Sigmoid colon (tissue), 7 donors: ENCODE measurements around the gene SLC6A6. TPM values are rescaled to one million over a fixed set of nuclear protein-coding genes. Genes with fewer than 3 reads are reported as not detected.
A peak's percentile ranks its signal among the peaks of the same experiment; 100 is the strongest.

Source experiments
- DNase-seq: peaks from one replicate; pipeline ENCODE4 v3.0.0-alpha.2; 2019
- H3K27ac ChIP-seq, 4 donors: fragments of 200-600 bp; sonication (generic); one replicate each; pipeline ENCODE4 v1.5.1; 2016 to 2019; ENCODE audit warnings: mild to moderate bottlenecking in 1 of 4
- H3K27me3 ChIP-seq, 3 donors: fragments of 200-600 bp; sonication (generic); one replicate each; pipeline ENCODE4 v1.5.1; 2019; ENCODE audit warnings: mild to moderate bottlenecking in 1 of 3
- H3K36me3 ChIP-seq, 4 donors: fragments of 200-600 bp; sonication (generic); one replicate each; pipeline ENCODE4 v1.5.1; 2016 to 2019
- H3K4me1 ChIP-seq, 4 donors: fragments of 200-600 bp; sonication (generic); one replicate each; pipeline ENCODE4 v1.5.1; 2017 to 2019
- H3K4me3 ChIP-seq, 4 donors: fragments of 200-600 bp; sonication (generic); one replicate each; pipeline ENCODE4 v1.5.1; 2017 to 2019; ENCODE audit warnings: mild to moderate bottlenecking in 2 of 4, moderate library complexity in 1 of 4
- H3K9me3 ChIP-seq, 4 donors: fragments of 200-600 bp in 3 of 4; sonication (generic) in 3 of 4; one replicate each; pipeline versions ENCODE4 v1.5.1 to v1.6.1; 2013 to 2019
- EP300 ChIP-seq, 4 donors: sonication (generic); formaldehyde crosslinking; IDR thresholded peaks; one replicate each; pipeline ENCODE4 v1.6.1; 2017; ENCODE audit warnings: antibody characterized with exemption in 4 of 4
- POLR2A ChIP-seq, 2 donors: fragments of 450-650 bp; IDR thresholded peaks; one replicate each; pipeline ENCODE4 v1.6.1; 2016; ENCODE audit warnings: antibody characterized with exemption in 2 of 2, mild to moderate bottlenecking in 2 of 2, moderate library complexity in 2 of 2
- POLR2AphosphoS5 ChIP-seq, 4 donors: sonication (generic); formaldehyde crosslinking; IDR thresholded peaks; one replicate each; pipeline ENCODE4 v1.6.1; 2017; ENCODE audit warnings: antibody characterized with exemption in 4 of 4
- WGBS, 2 donors: extraction: QIAGEN DNeasy Blood & Tissue Kit; methylation state at CpG; one replicate each; pipeline ENCODE4 v1.1.7; 2013; 5-methylcytosine and 5-hydroxymethylcytosine counted together
- intact Hi-C: fragments of 100-400 bp; cut with DNase I; formaldehyde crosslinking; loops from one replicate; pipeline ENCODE4 v1.15.1; 2023
- polyA plus RNA-seq, 3 donors: library from polyadenylated mRNA; stranded (reverse); fragments of 200-250 nt; gene quantifications; one replicate each; pipeline ENCODE4 v1.2.3, GENCODE V29; 2013
- total RNA-seq, 4 donors: library from RNA; depleted of rRNA; stranded (reverse); fragments of >200 nt; gene quantifications; one replicate each; pipeline ENCODE4 v1.1.0, GENCODE V29; 2016
- TF ChIP-seq, protein P1 (sequence below), 4 experiments: fragments of 450-650 bp in 3 of 4; fragments of 200-600 bp in 1 of 4; IDR thresholded peaks; one replicate each; pipeline ENCODE4 v1.5.1; 2016 to 2019; ENCODE audit warnings: antibody characterized with exemption in 4 of 4, mild to moderate bottlenecking in 3 of 4, moderate library complexity in 2 of 4
- donor health status: healthy with polysubstance abuse.
- donor health status: Bipolar disorder and iron deficiency.
- donor health status: healthy.

SLC6A6 gene
- total and polyA plus RNA-seq, 7 donors = 2.3 to 19.1 (median 8.4) TPM

DNA sequence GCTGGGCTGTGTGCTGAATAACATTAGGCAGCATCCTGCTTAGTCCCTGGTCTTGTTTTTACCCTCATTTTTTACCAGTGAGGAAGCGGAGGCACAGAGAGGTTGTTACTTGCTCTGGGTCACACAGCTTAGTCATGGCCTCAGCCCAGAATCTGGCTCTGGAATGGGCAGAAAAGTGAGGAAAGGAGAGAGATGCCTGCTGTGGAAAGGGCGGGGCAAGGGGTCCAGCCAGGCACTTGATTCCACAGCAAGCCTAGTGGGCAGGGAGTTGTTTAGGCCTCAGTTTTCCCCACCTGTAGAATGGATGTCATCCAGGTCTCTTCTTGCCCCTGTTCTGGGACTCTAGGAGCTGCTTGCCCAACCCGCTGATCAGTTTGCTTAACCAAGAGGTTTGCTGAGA lies 35.9 kb downstream of the SLC6A6 start:
- Histone ChIP-seq H3K9me3 (no peaks in the 10 kb centered on the region), H3K27me3 (no peaks in the 10 kb centered on the region), H3K27ac (no peak overlapping the region), H3K4me3 (no peak overlapping the region), H3K36me3 (no peaks in the 10 kb centered on the region), H3K4me1 (peaks cover 0 to 42% (median 23%) of the 10 kb centered on the region in 4 donors)
- no peak for TF ChIP-seq POLR2AphosphoS5 (IDR thresholded peaks at IDR 0.05)
- no peak for TF ChIP-seq POLR2A (IDR thresholded peaks at IDR 0.05)
- TF ChIP-seq EP300 (IDR thresholded peaks at IDR 0.05) = no peak
- TF ChIP-seq, protein P1, sequence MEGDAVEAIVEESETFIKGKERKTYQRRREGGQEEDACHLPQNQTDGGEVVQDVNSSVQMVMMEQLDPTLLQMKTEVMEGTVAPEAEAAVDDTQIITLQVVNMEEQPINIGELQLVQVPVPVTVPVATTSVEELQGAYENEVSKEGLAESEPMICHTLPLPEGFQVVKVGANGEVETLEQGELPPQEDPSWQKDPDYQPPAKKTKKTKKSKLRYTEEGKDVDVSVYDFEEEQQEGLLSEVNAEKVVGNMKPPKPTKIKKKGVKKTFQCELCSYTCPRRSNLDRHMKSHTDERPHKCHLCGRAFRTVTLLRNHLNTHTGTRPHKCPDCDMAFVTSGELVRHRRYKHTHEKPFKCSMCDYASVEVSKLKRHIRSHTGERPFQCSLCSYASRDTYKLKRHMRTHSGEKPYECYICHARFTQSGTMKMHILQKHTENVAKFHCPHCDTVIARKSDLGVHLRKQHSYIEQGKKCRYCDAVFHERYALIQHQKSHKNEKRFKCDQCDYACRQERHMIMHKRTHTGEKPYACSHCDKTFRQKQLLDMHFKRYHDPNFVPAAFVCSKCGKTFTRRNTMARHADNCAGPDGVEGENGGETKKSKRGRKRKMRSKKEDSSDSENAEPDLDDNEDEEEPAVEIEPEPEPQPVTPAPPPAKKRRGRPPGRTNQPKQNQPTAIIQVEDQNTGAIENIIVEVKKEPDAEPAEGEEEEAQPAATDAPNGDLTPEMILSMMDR (IDR thresholded peaks at IDR 0.05) = no peak
- no peak for DNase-seq
- intact Hi-C loops = no loop called here
- 75 to 94% methylated on average over 3 of the region's 3 CpGs for WGBS, 2 donors

DNA sequence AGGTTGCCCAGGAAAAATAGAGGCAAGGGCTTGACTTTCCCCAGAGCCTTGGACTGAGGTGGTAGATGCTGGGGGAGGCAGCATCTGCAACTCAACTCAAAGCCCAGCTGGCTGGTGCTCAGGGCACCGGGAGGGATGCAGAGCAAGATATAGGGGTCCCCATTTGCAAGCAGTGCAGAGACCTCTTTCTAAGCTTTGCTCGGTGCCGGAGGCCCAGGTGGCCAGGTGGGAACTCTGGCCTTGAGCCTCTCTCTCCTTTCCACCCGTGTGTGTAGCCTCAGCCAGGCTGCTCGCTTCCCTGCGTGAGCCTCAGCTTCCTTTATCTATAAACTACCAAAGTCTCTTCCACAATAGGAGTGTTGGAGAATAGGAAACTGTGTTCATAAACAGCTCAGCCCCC lies 36.5 kb downstream of the SLC6A6 start:
- Histone ChIP-seq H3K4me3 (no peak overlapping the region), H3K9me3 (no peaks in the 10 kb centered on the region), H3K27ac (no peak overlapping the region), H3K27me3 (no peaks in the 10 kb centered on the region), H3K36me3 (no peaks in the 10 kb centered on the region), H3K4me1 (peaks cover 0 to 39% (median 22%) of the 10 kb centered on the region in 4 donors)
- no peak for DNase-seq
- TF ChIP-seq POLR2AphosphoS5 (IDR thresholded peaks at IDR 0.05) = no peak
- TF ChIP-seq, protein P1 (IDR thresholded peaks at IDR 0.05) = no peak
- TF ChIP-seq EP300 (IDR thresholded peaks at IDR 0.05) = no peak
- no peak for TF ChIP-seq POLR2A (IDR thresholded peaks at IDR 0.05)
- intact Hi-C loops = no loop called here
- 20 to 50% methylated on average over 6 of the region's 6 CpGs for WGBS, 2 donors

DNA sequence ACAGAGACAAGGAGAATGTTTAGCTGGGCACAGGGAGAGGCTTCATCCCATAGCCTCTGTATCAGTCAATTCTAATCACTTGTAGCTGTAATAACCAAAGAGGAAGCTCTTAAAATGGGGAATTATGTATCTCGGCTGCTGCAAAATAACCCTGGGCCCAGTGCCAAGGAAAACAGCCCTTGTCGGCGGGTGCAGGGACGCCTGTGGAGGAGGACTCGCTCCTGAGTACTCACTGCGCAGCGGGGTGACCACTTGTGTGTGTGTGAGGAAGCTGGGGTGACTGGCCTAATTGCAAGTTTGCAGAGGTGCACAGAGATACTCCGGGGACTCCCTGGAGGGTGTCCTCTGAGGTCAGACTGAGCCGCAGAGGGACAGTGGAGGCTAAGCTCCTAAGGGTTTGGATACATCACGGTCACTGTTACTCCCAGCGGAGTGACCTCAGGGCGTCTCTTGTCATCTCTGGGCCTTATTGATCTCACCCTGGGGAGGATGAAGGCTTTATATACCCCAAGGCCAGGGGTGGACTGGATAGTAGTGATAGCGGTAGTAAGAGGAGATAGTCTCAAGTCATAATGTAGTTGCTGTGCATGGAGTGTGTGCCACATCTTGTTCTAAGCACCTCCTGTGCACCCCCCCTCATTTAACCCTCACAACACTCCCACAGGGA lies 37.2 kb downstream of the SLC6A6 start:
- 19 to 48% methylated on average over 13 of the region's 13 CpGs for WGBS, 2 donors
- no peak overlapping the region for H3K27ac ChIP-seq
- TF ChIP-seq POLR2AphosphoS5 (IDR thresholded peaks at IDR 0.05) (no peak), POLR2A (IDR thresholded peaks at IDR 0.05) (no peak), EP300 (IDR thresholded peaks at IDR 0.05) (no peak)
- TF ChIP-seq, protein P1 (IDR thresholded peaks at IDR 0.05) = no peak

DNA sequence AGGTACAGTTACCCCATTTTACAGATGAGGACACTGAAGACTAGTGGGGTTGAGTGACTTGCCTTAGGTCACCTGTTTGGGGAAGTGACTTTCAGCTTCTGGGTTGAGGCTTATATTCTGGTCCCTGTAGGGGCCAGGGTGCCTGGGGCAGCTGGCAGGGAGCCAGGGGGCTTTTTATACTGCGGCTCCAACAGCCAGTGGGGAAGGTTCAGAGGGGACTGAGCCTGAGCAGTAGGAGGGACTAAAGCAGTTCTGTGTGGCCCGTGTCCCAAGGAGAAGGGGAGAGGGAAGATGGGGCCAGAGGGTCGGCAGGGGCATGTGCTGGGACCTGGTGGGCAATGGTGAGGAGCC lies 37.7 kb downstream of the SLC6A6 start:
- TF ChIP-seq POLR2A (IDR thresholded peaks at IDR 0.05) (no peak), POLR2AphosphoS5 (IDR thresholded peaks at IDR 0.05) (no peak), EP300 (IDR thresholded peaks at IDR 0.05) (no peak)
- TF ChIP-seq, protein P1 (IDR thresholded peaks at IDR 0.05) = no peak
- no peak for DNase-seq
- Histone ChIP-seq H3K27me3 (no peaks in the 10 kb centered on the region), H3K4me3 (no peak overlapping the region), H3K4me1 (peaks cover 0 to 27% (median 10%) of the 10 kb centered on the region in 4 donors), H3K27ac (no peak overlapping the region), H3K36me3 (no peaks in the 10 kb centered on the region), H3K9me3 (no peaks in the 10 kb centered on the region)
- WGBS, 2 donors = 69 to 74% methylated on average over 3 of the region's 3 CpGs
- intact Hi-C loops = no loop called here

More for the DNA sequence above, 37.2 kb downstream of the SLC6A6 start:
- intact Hi-C loops = no loop called here
- Histone ChIP-seq H3K9me3 (no peaks in the 10 kb centered on the region), H3K4me3 (no peak overlapping the region), H3K36me3 (no peaks in the 10 kb centered on the region), H3K4me1 (peaks cover 0 to 32% (median 15%) of the 10 kb centered on the region in 4 donors), H3K27me3 (no peaks in the 10 kb centered on the region)
- DNase-seq = peak; percentile 78
